GM23338 (cell line): Measurements from ENCODE around the gene COL4A2. TPM values are rescaled to one million over a fixed set of nuclear protein-coding genes. Genes with fewer than 3 reads are reported as not detected.

ENCODE experiments used
- ATAC-seq: fragments of 200-7000 bp; cut with Tn5 transposase; 3 replicates; pipeline ENCODE4 v1.9.1; 2020
- DNase-seq: peaks from one replicate; pipeline ENCODE4 v3.0.0-alpha.2; 2015; ENCODE audit warnings: low spot score
- H2AFZ ChIP-seq: fragments of 200-600 bp; sonication (generic); 2 replicates; pipeline ENCODE4 v1.8.0; 2016; ENCODE audit warnings: antibody characterized with exemption, mild to moderate bottlenecking, moderate library complexity
- H3F3A ChIP-seq: fragments of 200-600 bp; sonication (generic); replicated peaks from 2 replicates; pipeline ENCODE4 v1.8.0; 2017; ENCODE audit warnings: antibody characterized with exemption, mixed run types, low read depth
- H3K27ac ChIP-seq: fragments of 200-600 bp; sonication (generic); 2 replicates; pipeline ENCODE4 v1.6.1; 2016; ENCODE audit warnings: low read depth
- H3K27me3 ChIP-seq: fragments of 200-600 bp; sonication (generic); 2 replicates; pipeline ENCODE4 v1.8.0; 2016; ENCODE audit warnings: mild to moderate bottlenecking, mixed run types, moderate library complexity; ENCODE audit not compliant: insufficient read depth
- H3K36me3 ChIP-seq: fragments of 200-600 bp; sonication (generic); 2 replicates; pipeline ENCODE4 v1.8.0; 2016; ENCODE audit warnings: mild to moderate bottlenecking; ENCODE audit not compliant: insufficient read depth
- H3K4me1 ChIP-seq: fragments of 200-600 bp; sonication (generic); 2 replicates; pipeline ENCODE4 v1.8.0; 2016; ENCODE audit warnings: mild to moderate bottlenecking, moderate library complexity; ENCODE audit not compliant: insufficient read depth
- H3K4me2 ChIP-seq: fragments of 200-600 bp; sonication (generic); 2 replicates; pipeline ENCODE4 v1.7.1; 2017; ENCODE audit warnings: mixed run types
- H3K4me3 ChIP-seq: fragments of 200-600 bp; sonication (generic); 2 replicates; pipeline ENCODE4 v1.6.1; 2016; ENCODE audit warnings: mixed run types
- H3K79me2 ChIP-seq: fragments of 200-600 bp; sonication (generic); replicated peaks from 2 replicates; pipeline ENCODE4 v1.8.0; 2017; ENCODE audit warnings: mild to moderate bottlenecking; ENCODE audit not compliant: insufficient read depth
- H3K9me2 ChIP-seq: fragments of 200-600 bp; sonication (generic); 2 replicates; pipeline ENCODE4 v1.8.0; 2017; ENCODE audit not compliant: insufficient read depth
- H4K20me1 ChIP-seq: fragments of 200-600 bp; sonication (generic); replicated peaks from 2 replicates; pipeline ENCODE4 v1.8.0; 2017; ENCODE audit warnings: mild to moderate bottlenecking; ENCODE audit not compliant: insufficient read depth
- H3K27ac Mint-ChIP-seq: 2 replicates; pipeline ENCODE4 v1.8.0; 2020; ENCODE audit warnings: inconsistent platforms, mild to moderate bottlenecking, moderate library complexity, mixed read lengths
- H3K27me3 Mint-ChIP-seq: 3 replicates; pipeline ENCODE4 v1.8.0; 2022; ENCODE audit warnings: low read depth, mild to moderate bottlenecking, moderate library complexity, mixed read lengths, inconsistent platforms; ENCODE audit not compliant: insufficient read depth, poor library complexity
- H3K36me3 Mint-ChIP-seq: 3 replicates; pipeline ENCODE4 v1.8.0; 2021; ENCODE audit warnings: low read depth, mild to moderate bottlenecking, inconsistent platforms, moderate library complexity, mixed read lengths
- H3K4me1 Mint-ChIP-seq: 3 replicates; pipeline ENCODE4 v1.8.0; 2020; ENCODE audit warnings: mild to moderate bottlenecking, inconsistent platforms, mixed read lengths
- H3K4me3 Mint-ChIP-seq: 3 replicates; pipeline ENCODE4 v1.8.0; 2021; ENCODE audit warnings: moderate library complexity, mild to moderate bottlenecking, inconsistent platforms, mixed read lengths
- H3K9me3 Mint-ChIP-seq: 3 replicates; pipeline ENCODE4 v1.8.0; 2020; ENCODE audit warnings: moderate library complexity, mild to moderate bottlenecking, inconsistent platforms, mixed read lengths
- CREB1 ChIP-seq: fragments of 250-450 bp; sonication (Bioruptor Pico); IDR thresholded peaks from 2 replicates; pipeline ENCODE4 v1.5.0; 2020; ENCODE audit warnings: low read depth, mild to moderate bottlenecking, moderate library complexity
- EZH2 ChIP-seq: fragments of 200-600 bp; sonication (generic); IDR thresholded peaks from one replicate; pipeline ENCODE4 v1.8.0; 2017; ENCODE audit warnings: antibody characterized with exemption, mild to moderate bottlenecking, low read depth; ENCODE audit not compliant: unreplicated experiment
- EZH2phosphoT487 ChIP-seq: fragments of 200-600 bp; sonication (generic); IDR thresholded peaks from one replicate; pipeline ENCODE4 v1.8.1; 2018; ENCODE audit warnings: antibody characterized with exemption; ENCODE audit not compliant: unreplicated experiment
- JUNB ChIP-seq: IDR thresholded peaks from one replicate; pipeline ENCODE4 v1.6.1; 2016; ENCODE audit warnings: antibody characterized with exemption; ENCODE audit not compliant: unreplicated experiment
- NANOG ChIP-seq: IDR thresholded peaks from 2 replicates; pipeline ENCODE4 v1.6.1; 2016; ENCODE audit warnings: antibody characterized with exemption, borderline replicate concordance
- POLR2AphosphoS5 ChIP-seq: IDR thresholded peaks from 2 replicates; pipeline ENCODE4 v1.6.1; 2016; ENCODE audit warnings: antibody characterized with exemption, low read depth
- STAT1 ChIP-seq: IDR thresholded peaks from one replicate; pipeline ENCODE4 v1.6.1; 2016; ENCODE audit warnings: antibody characterized with exemption; ENCODE audit not compliant: unreplicated experiment
- ZNF114 ChIP-seq: fragments of 250-450 bp; sonication (Bioruptor Pico); IDR thresholded peaks from 2 replicates; pipeline ENCODE4 v1.5.0; 2020; ENCODE audit warnings: mild to moderate bottlenecking, moderate library complexity
- ZNF331 ChIP-seq: fragments of 250-450 bp; sonication (Bioruptor Pico); IDR thresholded peaks from 2 replicates; pipeline ENCODE4 v1.5.0; 2020; ENCODE audit warnings: low read depth, mild to moderate bottlenecking, moderate library complexity
- polyA plus RNA-seq: library from polyadenylated mRNA; unstranded; fragments of >200 nt; fragmentation: Nextera tagmentation; extraction: Ambion mirVana; gene quantifications from 2 replicates; pipeline ENCODE4 v1.2.1, GENCODE V29; 2016
- total RNA-seq: library from RNA; depleted of rRNA; stranded (reverse); fragments of >200 nt; shearing (Covaris generic); gene quantifications from 2 replicates; pipeline ENCODE4 v1.2.3, GENCODE V29; 2014
- TF ChIP-seq, protein P1 (sequence below): IDR thresholded peaks from 2 replicates; pipeline ENCODE4 v1.6.1; 2016; ENCODE audit warnings: antibody characterized with exemption
- TF ChIP-seq, protein P2 (sequence below): fragments of 250-450 bp; sonication (Bioruptor Pico); IDR thresholded peaks from 2 replicates; pipeline ENCODE4 v1.5.0; 2020; ENCODE audit warnings: mild to moderate bottlenecking, moderate library complexity
- TF ChIP-seq, protein P3 (sequence below): IDR thresholded peaks from one replicate; pipeline ENCODE4 v1.6.1; 2018; ENCODE audit warnings: antibody characterized with exemption; ENCODE audit not compliant: unreplicated experiment
- TF ChIP-seq, protein P4 (sequence below), 2 experiments: fragments of 200-600 bp in 1 of 2; sonication (generic) in 1 of 2; conservative IDR thresholded peaks; 2 replicates each; pipeline versions ENCODE4 v1.5.1 to v1.6.1; 2016 to 2017; ENCODE audit warnings: antibody characterized with exemption in 2 of 2, low read depth in 2 of 2, mild to moderate bottlenecking in 2 of 2, moderate library complexity in 1 of 2

Gene COL4A2
- total and polyA plus RNA-seq, 2 experiments from 2014 or later = 37.4 to 131 TPM

DNA sequence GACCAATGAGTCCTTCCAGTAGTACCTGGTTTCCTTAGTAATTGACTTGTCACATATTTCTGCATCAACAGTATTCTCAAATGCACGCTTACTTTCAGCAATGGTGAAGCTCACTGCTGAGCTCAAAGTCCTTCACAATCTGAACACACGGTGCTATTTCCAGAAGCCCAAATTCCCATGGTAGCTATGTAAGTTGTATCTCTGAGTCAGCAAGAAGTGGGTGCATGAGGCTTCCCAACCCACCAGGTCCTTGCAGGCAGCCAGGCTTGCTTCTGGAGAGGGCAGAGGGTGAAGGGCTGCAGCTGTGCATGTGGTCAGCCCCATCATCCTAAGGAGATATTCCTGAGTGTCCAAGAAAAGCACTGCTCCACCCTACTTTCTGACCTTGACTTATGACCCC lies 25.7 kb downstream of the COL4A2 start:
- Histone ChIP-seq H3K9me2 (peaks cover 2% of the 10 kb centered on the region; the same call in 1 of the 2 replicates), H3K4me3 (no peak overlapping the region), H3K27ac (no peak overlapping the region), H3K27me3 (no peaks in the 10 kb centered on the region), H3F3A (no peaks in the 10 kb centered on the region), H3K79me2 (peaks cover 58% of the 10 kb centered on the region), H4K20me1 (no peaks in the 10 kb centered on the region), H3K36me3 (no peaks in the 10 kb centered on the region; the same call in 1 of the 2 replicates), H3K4me1 (peaks cover 25% of the 10 kb centered on the region), H3K4me2 (no peak overlapping the region), H2AFZ (no peak overlapping the region)
- DNase-seq (no peak), ATAC-seq (no peak)
- H3K4me1 Mint-ChIP-seq = peaks cover 34% of the 10 kb centered on the region
- no peak overlapping the region for H3K27ac Mint-ChIP-seq
- H3K27me3 Mint-ChIP-seq = peaks cover 4% of the 10 kb centered on the region
- TF ChIP-seq STAT1 (no peak), ZNF114 (CRISPR knock-in tag) (no peak), EZH2phosphoT487 (no peak), JUNB (no peak), CREB1 (CRISPR knock-in tag) (no peak), NANOG (no peak), ZNF331 (CRISPR knock-in tag) (no peak), POLR2AphosphoS5 (no peak), EZH2 (no peak)
- TF ChIP-seq, protein P1, sequence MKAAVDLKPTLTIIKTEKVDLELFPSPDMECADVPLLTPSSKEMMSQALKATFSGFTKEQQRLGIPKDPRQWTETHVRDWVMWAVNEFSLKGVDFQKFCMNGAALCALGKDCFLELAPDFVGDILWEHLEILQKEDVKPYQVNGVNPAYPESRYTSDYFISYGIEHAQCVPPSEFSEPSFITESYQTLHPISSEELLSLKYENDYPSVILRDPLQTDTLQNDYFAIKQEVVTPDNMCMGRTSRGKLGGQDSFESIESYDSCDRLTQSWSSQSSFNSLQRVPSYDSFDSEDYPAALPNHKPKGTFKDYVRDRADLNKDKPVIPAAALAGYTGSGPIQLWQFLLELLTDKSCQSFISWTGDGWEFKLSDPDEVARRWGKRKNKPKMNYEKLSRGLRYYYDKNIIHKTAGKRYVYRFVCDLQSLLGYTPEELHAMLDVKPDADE = no peak
- TF ChIP-seq, protein P2, sequence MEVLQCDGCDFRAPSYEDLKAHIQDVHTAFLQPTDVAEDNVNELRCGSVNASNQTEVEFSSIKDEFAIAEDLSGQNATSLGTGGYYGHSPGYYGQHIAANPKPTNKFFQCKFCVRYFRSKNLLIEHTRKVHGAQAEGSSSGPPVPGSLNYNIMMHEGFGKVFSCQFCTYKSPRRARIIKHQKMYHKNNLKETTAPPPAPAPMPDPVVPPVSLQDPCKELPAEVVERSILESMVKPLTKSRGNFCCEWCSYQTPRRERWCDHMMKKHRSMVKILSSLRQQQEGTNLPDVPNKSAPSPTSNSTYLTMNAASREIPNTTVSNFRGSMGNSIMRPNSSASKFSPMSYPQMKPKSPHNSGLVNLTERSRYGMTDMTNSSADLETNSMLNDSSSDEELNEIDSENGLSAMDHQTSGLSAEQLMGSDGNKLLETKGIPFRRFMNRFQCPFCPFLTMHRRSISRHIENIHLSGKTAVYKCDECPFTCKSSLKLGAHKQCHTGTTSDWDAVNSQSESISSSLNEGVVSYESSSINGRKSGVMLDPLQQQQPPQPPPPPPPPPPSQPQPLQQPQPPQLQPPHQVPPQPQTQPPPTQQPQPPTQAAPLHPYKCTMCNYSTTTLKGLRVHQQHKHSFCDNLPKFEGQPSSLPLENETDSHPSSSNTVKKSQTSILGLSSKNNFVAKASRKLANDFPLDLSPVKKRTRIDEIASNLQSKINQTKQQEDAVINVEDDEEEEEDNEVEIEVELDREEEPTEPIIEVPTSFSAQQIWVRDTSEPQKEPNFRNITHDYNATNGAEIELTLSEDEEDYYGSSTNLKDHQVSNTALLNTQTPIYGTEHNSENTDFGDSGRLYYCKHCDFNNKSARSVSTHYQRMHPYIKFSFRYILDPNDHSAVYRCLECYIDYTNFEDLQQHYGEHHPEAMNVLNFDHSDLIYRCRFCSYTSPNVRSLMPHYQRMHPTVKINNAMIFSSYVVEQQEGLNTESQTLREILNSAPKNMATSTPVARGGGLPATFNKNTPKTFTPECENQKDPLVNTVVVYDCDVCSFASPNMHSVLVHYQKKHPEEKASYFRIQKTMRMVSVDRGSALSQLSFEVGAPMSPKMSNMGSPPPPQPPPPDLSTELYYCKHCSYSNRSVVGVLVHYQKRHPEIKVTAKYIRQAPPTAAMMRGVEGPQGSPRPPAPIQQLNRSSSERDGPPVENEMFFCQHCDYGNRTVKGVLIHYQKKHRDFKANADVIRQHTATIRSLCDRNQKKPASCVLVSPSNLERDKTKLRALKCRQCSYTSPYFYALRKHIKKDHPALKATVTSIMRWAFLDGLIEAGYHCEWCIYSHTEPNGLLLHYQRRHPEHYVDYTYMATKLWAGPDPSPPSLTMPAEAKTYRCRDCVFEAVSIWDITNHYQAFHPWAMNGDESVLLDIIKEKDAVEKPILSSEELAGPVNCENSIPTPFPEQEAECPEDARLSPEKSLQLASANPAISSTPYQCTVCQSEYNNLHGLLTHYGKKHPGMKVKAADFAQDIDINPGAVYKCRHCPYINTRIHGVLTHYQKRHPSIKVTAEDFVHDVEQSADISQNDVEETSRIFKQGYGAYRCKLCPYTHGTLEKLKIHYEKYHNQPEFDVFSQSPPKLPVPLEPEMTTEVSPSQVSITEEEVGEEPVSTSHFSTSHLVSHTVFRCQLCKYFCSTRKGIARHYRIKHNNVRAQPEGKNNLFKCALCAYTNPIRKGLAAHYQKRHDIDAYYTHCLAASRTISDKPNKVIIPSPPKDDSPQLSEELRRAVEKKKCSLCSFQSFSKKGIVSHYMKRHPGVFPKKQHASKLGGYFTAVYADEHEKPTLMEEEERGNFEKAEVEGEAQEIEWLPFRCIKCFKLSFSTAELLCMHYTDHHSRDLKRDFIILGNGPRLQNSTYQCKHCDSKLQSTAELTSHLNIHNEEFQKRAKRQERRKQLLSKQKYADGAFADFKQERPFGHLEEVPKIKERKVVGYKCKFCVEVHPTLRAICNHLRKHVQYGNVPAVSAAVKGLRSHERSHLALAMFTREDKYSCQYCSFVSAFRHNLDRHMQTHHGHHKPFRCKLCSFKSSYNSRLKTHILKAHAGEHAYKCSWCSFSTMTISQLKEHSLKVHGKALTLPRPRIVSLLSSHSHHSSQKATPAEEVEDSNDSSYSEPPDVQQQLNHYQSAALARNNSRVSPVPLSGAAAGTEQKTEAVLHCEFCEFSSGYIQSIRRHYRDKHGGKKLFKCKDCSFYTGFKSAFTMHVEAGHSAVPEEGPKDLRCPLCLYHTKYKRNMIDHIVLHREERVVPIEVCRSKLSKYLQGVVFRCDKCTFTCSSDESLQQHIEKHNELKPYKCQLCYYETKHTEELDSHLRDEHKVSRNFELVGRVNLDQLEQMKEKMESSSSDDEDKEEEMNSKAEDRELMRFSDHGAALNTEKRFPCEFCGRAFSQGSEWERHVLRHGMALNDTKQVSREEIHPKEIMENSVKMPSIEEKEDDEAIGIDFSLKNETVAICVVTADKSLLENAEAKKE (CRISPR knock-in tag) = no peak
- TF ChIP-seq, protein P3, sequence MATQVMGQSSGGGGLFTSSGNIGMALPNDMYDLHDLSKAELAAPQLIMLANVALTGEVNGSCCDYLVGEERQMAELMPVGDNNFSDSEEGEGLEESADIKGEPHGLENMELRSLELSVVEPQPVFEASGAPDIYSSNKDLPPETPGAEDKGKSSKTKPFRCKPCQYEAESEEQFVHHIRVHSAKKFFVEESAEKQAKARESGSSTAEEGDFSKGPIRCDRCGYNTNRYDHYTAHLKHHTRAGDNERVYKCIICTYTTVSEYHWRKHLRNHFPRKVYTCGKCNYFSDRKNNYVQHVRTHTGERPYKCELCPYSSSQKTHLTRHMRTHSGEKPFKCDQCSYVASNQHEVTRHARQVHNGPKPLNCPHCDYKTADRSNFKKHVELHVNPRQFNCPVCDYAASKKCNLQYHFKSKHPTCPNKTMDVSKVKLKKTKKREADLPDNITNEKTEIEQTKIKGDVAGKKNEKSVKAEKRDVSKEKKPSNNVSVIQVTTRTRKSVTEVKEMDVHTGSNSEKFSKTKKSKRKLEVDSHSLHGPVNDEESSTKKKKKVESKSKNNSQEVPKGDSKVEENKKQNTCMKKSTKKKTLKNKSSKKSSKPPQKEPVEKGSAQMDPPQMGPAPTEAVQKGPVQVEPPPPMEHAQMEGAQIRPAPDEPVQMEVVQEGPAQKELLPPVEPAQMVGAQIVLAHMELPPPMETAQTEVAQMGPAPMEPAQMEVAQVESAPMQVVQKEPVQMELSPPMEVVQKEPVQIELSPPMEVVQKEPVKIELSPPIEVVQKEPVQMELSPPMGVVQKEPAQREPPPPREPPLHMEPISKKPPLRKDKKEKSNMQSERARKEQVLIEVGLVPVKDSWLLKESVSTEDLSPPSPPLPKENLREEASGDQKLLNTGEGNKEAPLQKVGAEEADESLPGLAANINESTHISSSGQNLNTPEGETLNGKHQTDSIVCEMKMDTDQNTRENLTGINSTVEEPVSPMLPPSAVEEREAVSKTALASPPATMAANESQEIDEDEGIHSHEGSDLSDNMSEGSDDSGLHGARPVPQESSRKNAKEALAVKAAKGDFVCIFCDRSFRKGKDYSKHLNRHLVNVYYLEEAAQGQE = no peak
- TF ChIP-seq, protein P4, sequence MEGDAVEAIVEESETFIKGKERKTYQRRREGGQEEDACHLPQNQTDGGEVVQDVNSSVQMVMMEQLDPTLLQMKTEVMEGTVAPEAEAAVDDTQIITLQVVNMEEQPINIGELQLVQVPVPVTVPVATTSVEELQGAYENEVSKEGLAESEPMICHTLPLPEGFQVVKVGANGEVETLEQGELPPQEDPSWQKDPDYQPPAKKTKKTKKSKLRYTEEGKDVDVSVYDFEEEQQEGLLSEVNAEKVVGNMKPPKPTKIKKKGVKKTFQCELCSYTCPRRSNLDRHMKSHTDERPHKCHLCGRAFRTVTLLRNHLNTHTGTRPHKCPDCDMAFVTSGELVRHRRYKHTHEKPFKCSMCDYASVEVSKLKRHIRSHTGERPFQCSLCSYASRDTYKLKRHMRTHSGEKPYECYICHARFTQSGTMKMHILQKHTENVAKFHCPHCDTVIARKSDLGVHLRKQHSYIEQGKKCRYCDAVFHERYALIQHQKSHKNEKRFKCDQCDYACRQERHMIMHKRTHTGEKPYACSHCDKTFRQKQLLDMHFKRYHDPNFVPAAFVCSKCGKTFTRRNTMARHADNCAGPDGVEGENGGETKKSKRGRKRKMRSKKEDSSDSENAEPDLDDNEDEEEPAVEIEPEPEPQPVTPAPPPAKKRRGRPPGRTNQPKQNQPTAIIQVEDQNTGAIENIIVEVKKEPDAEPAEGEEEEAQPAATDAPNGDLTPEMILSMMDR (conservative IDR thresholded peaks at IDR 0.05; ENCODE audit: low read depth in 2 of 2) = no peak
- no peak overlapping the region for H3K4me3 Mint-ChIP-seq
- H3K36me3 Mint-ChIP-seq = peaks cover 14% of the 10 kb centered on the region
- H3K9me3 Mint-ChIP-seq = no peaks in the 10 kb centered on the region
